ENCODE data around the gene TMEM151A. TPM values are rescaled to one million over a fixed set of nuclear protein-coding genes. Genes with fewer than 3 reads are reported as not detected.

Gene TMEM151A
- total and polyA plus RNA-seq, 4 donors: 0.05 to 0.13 TPM; not detected in 2

DNA sequence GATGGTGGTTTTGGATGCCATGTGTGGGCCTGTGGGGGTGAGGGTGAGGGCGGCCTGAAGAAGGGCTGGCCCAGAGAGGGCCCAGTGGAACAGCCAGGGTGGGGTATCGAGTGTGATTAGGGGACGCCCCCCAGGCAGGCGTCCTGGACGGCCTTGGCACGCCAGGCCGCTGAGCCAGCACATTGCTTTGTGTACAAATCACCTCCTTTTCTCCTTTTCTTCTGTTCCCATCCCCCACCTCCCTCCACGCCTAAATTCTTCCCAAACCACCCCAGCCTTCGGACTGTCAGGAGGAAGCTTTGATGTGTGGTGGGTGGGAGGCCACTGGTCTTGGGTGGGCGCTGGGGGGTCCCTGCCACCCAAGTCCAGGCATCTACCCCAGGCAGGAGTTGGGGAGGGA lies 33.0 kb downstream of the TMEM151A start:
- DNase-seq (ENCODE audit: low spot score): no peak
- no peak overlapping the region for H3K27ac ChIP-seq (ENCODE audit: low read depth in 1 of 2, low read length in 2 of 2)
- H3K36me3 ChIP-seq (ENCODE audit: control insufficient read depth in 4 of 4, insufficient read depth in 3 of 4, low read depth in 1 of 4, low read length in 3 of 4): no peaks in the 10 kb centered on the region
- H3K4me1 ChIP-seq (ENCODE audit: control insufficient read depth in 4 of 4, insufficient read depth in 4 of 4, low read length in 3 of 4): peaks cover 2 to 9% (median 4%) of the 10 kb centered on the region in 4 donors
- no peak overlapping the region for H3K4me3 ChIP-seq (ENCODE audit: low read depth in 1 of 3, low read length in 3 of 3)
- no peak for TF ChIP-seq TAF1 (conservative IDR thresholded peaks at IDR 0.05)
- TF ChIP-seq HNF4G (IDR thresholded peaks at IDR 0.05): no peak
- no peak for TF ChIP-seq JUND (IDR thresholded peaks at IDR 0.05)
- no peak for TF ChIP-seq FOXA1 (IDR thresholded peaks at IDR 0.05)
- no peak for TF ChIP-seq GABPA (IDR thresholded peaks at IDR 0.05 in 1 of 2, conservative IDR thresholded peaks at IDR 0.05 in 1 of 2)
- TF ChIP-seq, protein P1, sequence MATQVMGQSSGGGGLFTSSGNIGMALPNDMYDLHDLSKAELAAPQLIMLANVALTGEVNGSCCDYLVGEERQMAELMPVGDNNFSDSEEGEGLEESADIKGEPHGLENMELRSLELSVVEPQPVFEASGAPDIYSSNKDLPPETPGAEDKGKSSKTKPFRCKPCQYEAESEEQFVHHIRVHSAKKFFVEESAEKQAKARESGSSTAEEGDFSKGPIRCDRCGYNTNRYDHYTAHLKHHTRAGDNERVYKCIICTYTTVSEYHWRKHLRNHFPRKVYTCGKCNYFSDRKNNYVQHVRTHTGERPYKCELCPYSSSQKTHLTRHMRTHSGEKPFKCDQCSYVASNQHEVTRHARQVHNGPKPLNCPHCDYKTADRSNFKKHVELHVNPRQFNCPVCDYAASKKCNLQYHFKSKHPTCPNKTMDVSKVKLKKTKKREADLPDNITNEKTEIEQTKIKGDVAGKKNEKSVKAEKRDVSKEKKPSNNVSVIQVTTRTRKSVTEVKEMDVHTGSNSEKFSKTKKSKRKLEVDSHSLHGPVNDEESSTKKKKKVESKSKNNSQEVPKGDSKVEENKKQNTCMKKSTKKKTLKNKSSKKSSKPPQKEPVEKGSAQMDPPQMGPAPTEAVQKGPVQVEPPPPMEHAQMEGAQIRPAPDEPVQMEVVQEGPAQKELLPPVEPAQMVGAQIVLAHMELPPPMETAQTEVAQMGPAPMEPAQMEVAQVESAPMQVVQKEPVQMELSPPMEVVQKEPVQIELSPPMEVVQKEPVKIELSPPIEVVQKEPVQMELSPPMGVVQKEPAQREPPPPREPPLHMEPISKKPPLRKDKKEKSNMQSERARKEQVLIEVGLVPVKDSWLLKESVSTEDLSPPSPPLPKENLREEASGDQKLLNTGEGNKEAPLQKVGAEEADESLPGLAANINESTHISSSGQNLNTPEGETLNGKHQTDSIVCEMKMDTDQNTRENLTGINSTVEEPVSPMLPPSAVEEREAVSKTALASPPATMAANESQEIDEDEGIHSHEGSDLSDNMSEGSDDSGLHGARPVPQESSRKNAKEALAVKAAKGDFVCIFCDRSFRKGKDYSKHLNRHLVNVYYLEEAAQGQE (IDR thresholded peaks at IDR 0.05): no peak
- no peak for TF ChIP-seq HNF4A (conservative IDR thresholded peaks at IDR 0.05)
- TF ChIP-seq, protein P2, sequence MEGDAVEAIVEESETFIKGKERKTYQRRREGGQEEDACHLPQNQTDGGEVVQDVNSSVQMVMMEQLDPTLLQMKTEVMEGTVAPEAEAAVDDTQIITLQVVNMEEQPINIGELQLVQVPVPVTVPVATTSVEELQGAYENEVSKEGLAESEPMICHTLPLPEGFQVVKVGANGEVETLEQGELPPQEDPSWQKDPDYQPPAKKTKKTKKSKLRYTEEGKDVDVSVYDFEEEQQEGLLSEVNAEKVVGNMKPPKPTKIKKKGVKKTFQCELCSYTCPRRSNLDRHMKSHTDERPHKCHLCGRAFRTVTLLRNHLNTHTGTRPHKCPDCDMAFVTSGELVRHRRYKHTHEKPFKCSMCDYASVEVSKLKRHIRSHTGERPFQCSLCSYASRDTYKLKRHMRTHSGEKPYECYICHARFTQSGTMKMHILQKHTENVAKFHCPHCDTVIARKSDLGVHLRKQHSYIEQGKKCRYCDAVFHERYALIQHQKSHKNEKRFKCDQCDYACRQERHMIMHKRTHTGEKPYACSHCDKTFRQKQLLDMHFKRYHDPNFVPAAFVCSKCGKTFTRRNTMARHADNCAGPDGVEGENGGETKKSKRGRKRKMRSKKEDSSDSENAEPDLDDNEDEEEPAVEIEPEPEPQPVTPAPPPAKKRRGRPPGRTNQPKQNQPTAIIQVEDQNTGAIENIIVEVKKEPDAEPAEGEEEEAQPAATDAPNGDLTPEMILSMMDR (IDR thresholded peaks at IDR 0.05; ENCODE audit: low read depth, low read length, missing input control): no peak
- TF ChIP-seq RXRA (IDR thresholded peaks at IDR 0.05): no peak
- TF ChIP-seq, protein P3, sequence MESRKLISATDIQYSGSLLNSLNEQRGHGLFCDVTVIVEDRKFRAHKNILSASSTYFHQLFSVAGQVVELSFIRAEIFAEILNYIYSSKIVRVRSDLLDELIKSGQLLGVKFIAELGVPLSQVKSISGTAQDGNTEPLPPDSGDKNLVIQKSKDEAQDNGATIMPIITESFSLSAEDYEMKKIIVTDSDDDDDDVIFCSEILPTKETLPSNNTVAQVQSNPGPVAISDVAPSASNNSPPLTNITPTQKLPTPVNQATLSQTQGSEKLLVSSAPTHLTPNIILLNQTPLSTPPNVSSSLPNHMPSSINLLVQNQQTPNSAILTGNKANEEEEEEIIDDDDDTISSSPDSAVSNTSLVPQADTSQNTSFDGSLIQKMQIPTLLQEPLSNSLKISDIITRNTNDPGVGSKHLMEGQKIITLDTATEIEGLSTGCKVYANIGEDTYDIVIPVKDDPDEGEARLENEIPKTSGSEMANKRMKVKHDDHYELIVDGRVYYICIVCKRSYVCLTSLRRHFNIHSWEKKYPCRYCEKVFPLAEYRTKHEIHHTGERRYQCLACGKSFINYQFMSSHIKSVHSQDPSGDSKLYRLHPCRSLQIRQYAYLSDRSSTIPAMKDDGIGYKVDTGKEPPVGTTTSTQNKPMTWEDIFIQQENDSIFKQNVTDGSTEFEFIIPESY (IDR thresholded peaks at IDR 0.05): no peak
- no peak for TF ChIP-seq MAX (IDR thresholded peaks at IDR 0.05)
- TF ChIP-seq EGR1 (IDR thresholded peaks at IDR 0.05; ENCODE audit: low read depth in 2 of 2): no peak
- no peak for TF ChIP-seq YY1 (IDR thresholded peaks at IDR 0.05)
- no peak for TF ChIP-seq SP1 (IDR thresholded peaks at IDR 0.05)
- no peak for TF ChIP-seq NR2F2 (IDR thresholded peaks at IDR 0.05)
- no peak overlapping the region for H3K9ac ChIP-seq (ENCODE audit: low read depth in 1 of 2, low read length in 2 of 2)
- WGBS: 82% methylated on average over 10 of the region's 10 CpGs
- no peaks in the 10 kb centered on the region for H3K9me3 ChIP-seq (ENCODE audit: control insufficient read depth in 4 of 4, low read length in 3 of 4)
- no peaks in the 10 kb centered on the region for H3K27me3 ChIP-seq (ENCODE audit: control insufficient read depth in 4 of 4, insufficient read depth in 4 of 4, low read length in 3 of 4)

GRCh38 chr11:66325263-66325671 lies 33.6 kb downstream of the TMEM151A start:
- H3K27me3 ChIP-seq (ENCODE audit: control insufficient read depth in 4 of 4, insufficient read depth in 4 of 4, low read length in 3 of 4): no peaks in the 10 kb centered on the region
- no peaks in the 10 kb centered on the region for H3K36me3 ChIP-seq (ENCODE audit: control insufficient read depth in 4 of 4, insufficient read depth in 3 of 4, low read depth in 1 of 4, low read length in 3 of 4)
- no peak overlapping the region for H3K4me3 ChIP-seq (ENCODE audit: low read depth in 1 of 3, low read length in 3 of 3)
- peaks cover 2 to 9% (median 4%) of the 10 kb centered on the region in 4 donors for H3K4me1 ChIP-seq (ENCODE audit: control insufficient read depth in 4 of 4, insufficient read depth in 4 of 4, low read length in 3 of 4)
- 88% methylated on average over 8 of the region's 8 CpGs for WGBS
- DNase-seq (ENCODE audit: low spot score): no peak
- no peaks in the 10 kb centered on the region for H3K9me3 ChIP-seq (ENCODE audit: control insufficient read depth in 4 of 4, low read length in 3 of 4)
- no peak overlapping the region for H3K27ac ChIP-seq (ENCODE audit: low read depth in 1 of 2, low read length in 2 of 2)
- H3K9ac ChIP-seq (ENCODE audit: low read depth in 1 of 2, low read length in 2 of 2): no peak overlapping the region
- no peak for TF ChIP-seq GABPA (IDR thresholded peaks at IDR 0.05 in 1 of 2, conservative IDR thresholded peaks at IDR 0.05 in 1 of 2)
- TF ChIP-seq TAF1 (conservative IDR thresholded peaks at IDR 0.05): no peak
- no peak for TF ChIP-seq MAX (IDR thresholded peaks at IDR 0.05)
- TF ChIP-seq FOXA2 (IDR thresholded peaks at IDR 0.05): no peak
- TF ChIP-seq HNF4G (IDR thresholded peaks at IDR 0.05): no peak
- TF ChIP-seq, protein P2 (IDR thresholded peaks at IDR 0.05; ENCODE audit: low read depth, low read length, missing input control): no peak
- TF ChIP-seq, protein P1 (IDR thresholded peaks at IDR 0.05): no peak
- no peak for TF ChIP-seq SP1 (IDR thresholded peaks at IDR 0.05)

Data from liver (tissue), 9 donors.